Inflammatory macrophage (primary cell): ENCODE results near the gene STK24.

Source experiments
- DNase-seq, 2 donors: peaks; one replicate each; pipeline ENCODE4 v3.0.0-alpha.2; 2020 to 2022

The STK24 gene

GRCh38 chr13:98405107-98405571 lies 171.8 kb downstream of the STK24 start:
- DNase-seq: no peak

GRCh38 chr13:98403076-98403475 lies 173.8 kb downstream of the STK24 start:
- no peak for DNase-seq

GRCh38 chr13:98401934-98402333 lies 175.0 kb downstream of the STK24 start:
- DNase-seq: no peak

- no peak for DNase-seq
Observed at GRCh38 chr13:98399756-98400155, 177.2 kb downstream of the STK24 start.

GRCh38 chr13:98398581-98398980 lies 178.3 kb downstream of the STK24 start:
- DNase-seq: no peak

- no peak for DNase-seq
Observed at GRCh38 chr13:98397861-98398260, 179.0 kb downstream of the STK24 start.

GRCh38 chr13:98397221-98397620 lies 179.7 kb downstream of the STK24 start:
- no peak for DNase-seq

- no peak for DNase-seq
Observed at GRCh38 chr13:98396071-98396710, 180.7 kb downstream of the STK24 start.
